ENCODE measurements around the gene ANKRD33. TPM values are rescaled to one million over a fixed set of nuclear protein-coding genes. Genes with fewer than 3 reads are reported as not detected.
"Not testable (repeated sequence)": the region's sequence is repeated elsewhere in the genome, so short reads cannot be mapped to it uniquely, and the experiment has no call there.

Gene ANKRD33
- total RNA-seq, 2 donors from 2014 or later, result not detected

DNA sequence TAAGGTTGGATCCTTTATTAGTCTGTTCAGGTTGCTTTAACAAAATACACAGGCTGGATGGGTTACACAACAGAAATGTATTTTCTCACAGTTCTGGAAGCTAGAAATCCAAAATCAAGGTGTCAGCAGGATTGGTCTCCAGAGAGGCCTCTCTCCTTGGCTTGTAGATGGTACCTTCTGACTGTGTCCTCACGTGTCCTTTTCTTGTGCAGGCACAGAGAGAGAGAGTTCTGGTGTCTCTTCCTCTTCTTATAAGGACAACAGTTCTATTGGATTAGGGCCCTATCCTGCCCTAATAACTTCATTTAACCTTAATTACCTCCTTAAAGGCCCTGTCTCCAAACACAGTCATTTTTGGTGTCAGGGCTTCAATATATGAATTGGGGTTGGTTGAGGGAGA lies 4.6 kb upstream of the ANKRD33 start:
- Mint-ChIP-seq H3K9me3 (no peaks in the 10 kb centered on the region), H3K27ac (no peak overlapping the region), H3K36me3 (ENCODE audit: low read depth) (no peaks in the 10 kb centered on the region), H3K4me1 (peaks cover 8% of the 10 kb centered on the region), H3K27me3 (peaks cover 2% of the 10 kb centered on the region), H3K4me3 (no peak overlapping the region)
- ATAC-seq (replicated peaks), result no peak

DNA sequence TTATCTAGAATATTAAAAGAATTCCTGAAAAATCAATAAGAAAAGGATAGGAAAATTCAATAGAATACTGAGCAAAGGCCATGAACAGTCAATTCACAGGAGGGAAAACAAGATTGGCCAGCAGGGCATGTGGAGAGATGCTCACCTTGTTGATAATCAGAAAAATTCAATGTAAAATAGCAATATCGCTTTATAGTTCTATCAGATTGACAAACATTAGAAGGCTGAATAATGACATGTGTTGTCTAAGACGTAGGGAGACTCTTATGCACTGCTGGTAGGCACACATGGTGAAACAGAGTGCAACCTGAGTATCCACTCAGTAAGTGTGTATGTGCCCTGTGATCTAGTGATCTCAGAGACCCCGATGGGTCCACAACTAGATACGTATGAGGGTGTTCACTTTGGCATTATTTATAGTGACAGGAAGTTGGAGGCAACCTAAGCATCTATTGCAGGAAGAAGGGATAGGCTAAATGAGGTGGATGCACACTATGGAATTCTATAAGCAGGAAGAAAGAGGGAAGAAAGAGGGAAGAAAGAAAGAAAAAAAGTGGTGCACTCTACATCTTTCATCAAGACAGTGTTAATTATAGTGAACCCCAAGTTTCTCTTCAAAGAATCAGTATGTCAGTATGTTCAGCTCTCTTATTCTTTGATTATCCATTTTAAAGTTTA lies 3.8 kb upstream of the ANKRD33 start:
- Mint-ChIP-seq H3K9me3 (no peaks in the 10 kb centered on the region), H3K27me3 (peaks cover 3% of the 10 kb centered on the region), H3K36me3 (ENCODE audit: low read depth) (no peaks in the 10 kb centered on the region), H3K4me3 (no peak overlapping the region), H3K4me1 (peaks cover 8% of the 10 kb centered on the region), H3K27ac (no peak overlapping the region)
- ATAC-seq (replicated peaks), result no peak

DNA sequence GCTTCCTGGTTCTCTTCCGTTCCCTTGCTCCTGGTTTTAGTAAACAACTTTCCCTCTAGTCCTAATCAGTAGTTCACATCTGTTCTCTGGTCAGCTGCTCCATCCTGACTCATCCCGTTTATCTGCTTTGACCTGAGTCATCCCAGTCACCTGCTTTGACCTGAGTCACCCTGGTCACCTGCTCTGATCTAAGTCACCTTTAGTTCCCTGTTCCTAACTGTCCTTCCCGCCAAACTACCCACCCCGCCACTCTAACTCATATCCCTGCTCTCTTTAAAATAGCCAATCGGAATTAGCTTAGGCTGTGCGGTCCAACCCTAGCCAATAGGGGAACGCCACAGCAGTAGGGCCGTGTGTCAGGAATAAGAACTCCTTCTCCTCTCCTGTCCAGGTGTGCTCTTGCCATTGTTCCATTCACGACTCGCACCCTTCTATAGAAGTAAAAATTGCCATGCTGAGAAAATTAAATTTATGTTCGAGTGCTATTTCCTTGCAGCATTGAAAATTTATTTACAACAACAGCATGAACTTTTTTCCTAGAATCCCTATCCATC lies 3.1 kb upstream of the ANKRD33 start:
- Mint-ChIP-seq H3K9me3 (no peaks in the 10 kb centered on the region), H3K27ac (no peak overlapping the region), H3K4me3 (no peak overlapping the region), H3K27me3 (peaks cover 3% of the 10 kb centered on the region), H3K4me1 (peaks cover 8% of the 10 kb centered on the region), H3K36me3 (ENCODE audit: low read depth) (no peaks in the 10 kb centered on the region)
- ATAC-seq (replicated peaks), result peak; percentile 63

DNA sequence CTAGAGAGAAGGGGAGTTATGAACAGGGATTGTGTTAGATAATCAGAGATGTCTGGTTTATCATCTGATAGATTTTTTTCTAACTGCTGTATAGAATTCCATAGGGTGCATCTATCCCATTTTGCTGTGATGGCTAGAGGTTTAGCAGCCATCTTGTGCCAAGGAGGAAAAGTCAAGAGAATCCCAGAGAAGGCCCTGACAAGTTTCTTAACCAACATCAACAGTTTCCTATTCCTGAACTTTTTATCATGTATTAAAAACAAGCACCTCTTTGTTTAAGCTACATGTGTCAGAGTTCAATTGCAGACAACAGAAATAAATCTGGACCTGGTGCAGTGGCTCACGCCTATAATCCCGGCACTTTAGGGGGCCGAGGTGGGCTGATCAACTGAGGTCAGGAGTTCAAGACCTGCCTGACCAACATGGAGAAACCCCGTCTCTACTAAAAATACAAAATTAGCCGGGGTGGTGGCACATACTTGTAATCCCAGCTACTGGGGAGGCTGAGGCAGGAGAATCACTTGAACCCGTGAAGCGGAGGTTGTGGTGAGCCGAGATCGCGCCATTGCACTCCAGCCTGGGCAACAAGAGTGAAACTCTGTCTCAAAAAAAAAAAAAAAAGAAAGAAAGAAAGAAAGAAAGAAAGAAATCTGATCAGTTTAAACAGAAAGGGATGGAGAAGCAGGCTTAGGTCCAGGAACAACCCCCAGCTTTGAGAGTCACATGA lies 2.4 kb upstream of the ANKRD33 start:
- H3K4me1 Mint-ChIP-seq; ATAC-seq (replicated peaks); H3K9me3 Mint-ChIP-seq; H3K27me3 Mint-ChIP-seq; H3K36me3 Mint-ChIP-seq (ENCODE audit: low read depth): not testable (repeated sequence)
- H3K4me3 Mint-ChIP-seq, result peak overlapping the region; percentile 62
- H3K27ac Mint-ChIP-seq, result peak overlapping the region; percentile 80

DNA sequence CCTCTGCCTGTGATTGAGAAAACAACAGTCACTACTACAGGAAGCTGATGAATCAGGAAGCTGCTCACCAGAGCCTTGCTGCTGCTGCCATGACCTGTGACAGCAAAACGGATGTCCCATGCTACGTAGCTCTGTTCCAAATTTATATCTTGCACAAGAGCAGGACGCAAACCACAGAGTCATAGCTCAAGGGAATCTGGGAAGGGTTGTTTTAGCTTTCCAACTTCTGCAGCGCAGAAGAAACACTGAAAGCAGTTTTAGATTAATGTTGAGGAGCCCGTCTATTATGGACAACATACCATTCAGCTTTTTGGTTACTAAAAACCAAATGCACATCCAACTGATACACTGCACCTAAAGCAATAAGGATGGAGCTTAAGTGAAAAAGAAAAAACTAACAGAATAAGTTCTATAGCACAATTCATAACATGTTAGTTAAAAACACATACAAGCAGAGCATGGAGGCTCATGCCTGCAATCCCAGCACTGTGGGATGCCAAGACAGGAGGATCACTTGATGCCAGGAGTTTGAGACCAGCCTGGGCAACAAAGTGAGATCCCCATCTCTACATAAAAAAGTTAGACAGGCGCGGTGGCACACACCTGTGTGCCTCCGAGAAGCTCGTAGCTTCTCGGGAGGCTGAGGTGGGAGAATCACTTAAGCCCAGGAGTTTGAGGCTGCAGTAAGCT lies 1.7 kb upstream of the ANKRD33 start:
- H3K4me3 Mint-ChIP-seq, result peak overlapping the region; percentile 62
- peak; percentile 96 for ATAC-seq (replicated peaks)
- H3K36me3 Mint-ChIP-seq (ENCODE audit: low read depth), result no peaks in the 10 kb centered on the region
- peak overlapping the region; percentile 80 for H3K27ac Mint-ChIP-seq
- H3K4me1 Mint-ChIP-seq, result peaks cover 8% of the 10 kb centered on the region
- no peaks in the 10 kb centered on the region for H3K9me3 Mint-ChIP-seq
- H3K27me3 Mint-ChIP-seq, result peaks cover 3% of the 10 kb centered on the region

DNA sequence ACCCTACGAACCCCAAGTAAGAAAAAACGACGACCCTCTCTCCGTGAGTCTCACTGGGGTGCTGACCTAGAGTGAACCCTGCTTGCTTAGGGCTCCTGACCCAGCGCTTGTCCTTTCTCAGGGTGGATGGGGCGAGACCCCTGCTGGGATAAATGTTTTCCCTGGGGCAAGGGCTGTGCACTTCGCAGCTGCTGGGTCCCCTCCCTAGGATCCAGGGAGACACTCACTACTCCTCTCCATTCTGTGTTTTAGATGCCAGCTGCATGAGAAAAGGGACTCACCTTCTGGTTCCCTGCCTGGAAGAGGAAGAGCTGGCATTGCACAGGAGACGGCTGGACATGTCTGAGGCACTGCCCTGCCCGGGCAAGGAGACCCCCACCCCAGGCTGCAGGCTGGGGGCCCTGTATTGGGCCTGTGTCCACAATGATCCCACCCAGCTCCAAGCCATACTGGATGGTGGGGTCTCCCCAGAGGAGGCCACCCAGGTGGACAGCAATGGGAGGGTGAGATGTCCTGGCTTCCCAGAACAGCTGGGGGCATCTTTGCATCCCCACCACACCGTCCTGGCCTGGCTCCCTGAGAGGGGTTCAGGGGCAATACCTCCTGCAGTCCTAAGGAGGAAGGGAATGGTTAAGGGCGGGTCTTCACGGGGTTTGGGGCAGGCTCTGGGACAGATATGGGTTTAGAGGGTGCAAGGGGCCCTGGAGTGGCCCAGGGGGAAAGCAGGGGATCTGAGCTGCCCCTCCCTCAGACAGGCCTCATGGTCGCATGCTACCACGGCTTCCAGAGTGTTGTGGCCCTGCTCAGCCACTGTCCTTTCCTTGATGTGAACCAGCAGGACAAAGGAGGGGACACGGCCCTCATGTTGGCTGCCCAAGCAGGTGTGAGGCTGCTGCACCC lies 663 bp downstream of the ANKRD33 start:
- H3K36me3 Mint-ChIP-seq (ENCODE audit: low read depth), result no peaks in the 10 kb centered on the region
- ATAC-seq (replicated peaks), result no peak
- peaks cover 8% of the 10 kb centered on the region for H3K4me1 Mint-ChIP-seq
- H3K27me3 Mint-ChIP-seq, result peaks cover 4% of the 10 kb centered on the region
- H3K9me3 Mint-ChIP-seq, result no peaks in the 10 kb centered on the region
- no peak overlapping the region for H3K27ac Mint-ChIP-seq
- H3K4me3 Mint-ChIP-seq, result no peak overlapping the region

DNA sequence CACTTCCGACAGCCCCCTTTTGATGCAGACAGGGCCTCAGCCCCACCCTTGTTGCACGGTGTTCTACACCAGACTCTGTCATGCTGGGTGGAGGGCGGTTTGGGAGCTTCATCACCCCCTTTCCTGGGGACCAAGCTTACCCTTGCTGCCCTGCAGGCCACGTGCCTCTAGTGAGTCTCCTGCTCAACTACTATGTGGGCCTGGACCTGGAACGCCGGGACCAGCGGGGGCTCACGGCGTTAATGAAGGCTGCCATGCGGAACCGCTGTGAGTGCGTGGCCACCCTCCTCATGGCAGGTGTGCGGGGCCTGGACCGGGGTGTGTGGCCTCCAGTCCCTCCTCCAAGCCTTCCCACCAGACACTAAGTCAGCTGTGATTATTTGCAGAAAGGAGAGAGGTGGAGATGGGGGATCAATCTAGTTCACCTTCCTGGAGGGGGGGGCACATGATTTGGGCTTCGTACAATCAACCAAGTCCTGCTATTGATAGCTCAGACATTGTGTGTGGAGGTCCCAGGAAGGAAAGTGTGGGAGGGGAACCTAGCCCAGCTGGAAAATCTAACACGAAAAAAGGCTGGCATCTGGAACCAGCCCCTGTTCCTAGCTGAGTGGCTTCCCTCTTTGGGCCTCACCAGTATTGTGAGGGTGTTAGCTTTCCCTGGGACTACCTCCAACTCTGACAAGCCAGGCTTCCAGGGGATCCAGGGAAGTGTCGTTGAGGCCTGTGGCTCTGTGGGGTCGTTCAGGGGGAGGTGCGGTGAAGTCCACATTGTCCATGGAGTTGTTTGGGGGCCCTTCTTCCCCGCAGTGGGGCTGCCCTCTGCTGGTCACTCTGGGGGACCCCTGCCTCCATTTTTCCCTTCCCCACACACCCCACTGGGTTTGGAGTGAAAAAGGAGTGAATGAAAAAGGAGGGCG lies 1.6 kb downstream of the ANKRD33 start:
- Mint-ChIP-seq H3K4me1 (peaks cover 8% of the 10 kb centered on the region), H3K4me3 (no peak overlapping the region), H3K27ac (no peak overlapping the region), H3K36me3 (ENCODE audit: low read depth) (no peaks in the 10 kb centered on the region), H3K9me3 (no peaks in the 10 kb centered on the region), H3K27me3 (peaks cover 6% of the 10 kb centered on the region)
- ATAC-seq (replicated peaks), result no peak

DNA sequence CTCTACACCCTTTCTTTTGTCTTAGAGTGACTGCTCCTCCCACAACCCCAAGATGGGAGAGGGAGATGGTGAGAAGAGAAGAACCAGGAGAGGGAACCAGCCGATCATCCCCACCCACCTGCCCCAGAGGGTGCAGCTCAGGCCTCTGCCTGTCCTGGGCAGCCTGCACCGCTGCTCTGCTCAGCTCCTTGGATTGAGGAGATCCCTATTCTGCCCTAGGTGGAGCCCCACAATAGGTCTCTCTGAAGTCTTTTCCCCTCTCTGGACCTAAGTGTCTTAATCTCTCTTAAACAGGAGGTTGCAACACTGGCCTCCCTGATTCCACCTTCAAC lies 2.2 kb downstream of the ANKRD33 start:
- no peak overlapping the region for H3K4me3 Mint-ChIP-seq
- no peak for ATAC-seq (replicated peaks)
- no peak overlapping the region for H3K27ac Mint-ChIP-seq
- no peaks in the 10 kb centered on the region for H3K36me3 Mint-ChIP-seq (ENCODE audit: low read depth)
- H3K27me3 Mint-ChIP-seq, result peaks cover 6% of the 10 kb centered on the region
- H3K4me1 Mint-ChIP-seq, result peaks cover 7% of the 10 kb centered on the region
- no peaks in the 10 kb centered on the region for H3K9me3 Mint-ChIP-seq

DNA sequence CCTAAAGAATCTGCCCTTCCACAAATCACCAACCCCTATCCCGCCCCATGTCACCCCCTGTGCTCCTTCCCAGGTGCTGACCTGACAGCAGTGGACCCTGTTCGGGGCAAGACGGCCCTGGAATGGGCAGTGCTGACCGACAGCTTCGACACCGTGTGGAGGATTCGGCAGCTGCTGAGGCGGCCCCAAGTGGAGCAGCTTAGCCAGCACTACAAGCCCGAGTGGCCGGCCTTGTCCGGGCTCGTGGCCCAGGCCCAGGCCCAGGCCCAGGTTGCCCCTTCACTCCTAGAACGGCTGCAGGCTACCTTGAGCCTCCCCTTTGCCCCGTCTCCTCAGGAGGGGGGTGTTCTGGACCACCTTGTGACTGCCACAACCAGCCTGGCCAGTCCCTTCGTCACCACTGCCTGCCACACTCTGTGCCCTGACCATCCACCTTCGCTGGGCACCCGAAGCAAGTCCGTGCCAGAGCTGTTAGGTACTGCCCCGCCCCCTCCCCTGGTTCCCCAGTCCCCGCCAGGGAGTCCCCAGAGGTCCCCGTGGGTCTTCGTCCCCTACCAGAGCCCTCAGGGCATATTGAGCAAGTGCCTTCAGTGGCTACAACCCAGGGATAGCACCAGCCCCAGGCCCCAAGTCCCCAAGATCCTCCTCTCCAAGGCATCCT lies 2.7 kb downstream of the ANKRD33 start:
- Mint-ChIP-seq H3K27ac (no peak overlapping the region), H3K9me3 (no peaks in the 10 kb centered on the region)
- ATAC-seq (replicated peaks), result no peak

DNA sequence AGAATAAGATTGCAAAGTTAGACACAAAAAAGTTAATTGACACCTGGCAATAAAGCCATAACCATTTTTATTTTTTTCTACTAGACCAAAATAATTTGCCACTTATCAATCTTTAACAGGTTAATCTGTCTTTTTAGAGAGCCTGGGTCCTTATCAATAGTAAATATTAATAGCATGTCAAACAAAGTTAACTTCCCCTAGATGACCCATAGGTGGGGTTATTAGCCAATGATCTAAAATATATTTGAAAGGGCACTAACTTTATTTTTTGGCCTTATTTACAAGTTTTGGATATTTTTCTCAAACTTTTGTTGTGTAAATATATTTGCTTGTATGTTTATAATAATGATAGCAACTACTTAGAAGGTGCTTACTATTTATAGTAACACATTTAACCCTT lies 3.9 kb downstream of the ANKRD33 start:
- no peak overlapping the region for H3K27ac Mint-ChIP-seq
- no peak overlapping the region for H3K4me3 Mint-ChIP-seq
- H3K36me3 Mint-ChIP-seq (ENCODE audit: low read depth), result no peaks in the 10 kb centered on the region
- peaks cover 13% of the 10 kb centered on the region for H3K27me3 Mint-ChIP-seq
- H3K4me1 Mint-ChIP-seq, result no peaks in the 10 kb centered on the region
- no peak for ATAC-seq (replicated peaks)
- H3K9me3 Mint-ChIP-seq, result no peaks in the 10 kb centered on the region

More for the DNA sequence above, 2.7 kb downstream of the ANKRD33 start:
- peaks cover 6% of the 10 kb centered on the region for H3K27me3 Mint-ChIP-seq
- H3K4me1 Mint-ChIP-seq, result peaks cover 5% of the 10 kb centered on the region
- H3K36me3 Mint-ChIP-seq (ENCODE audit: low read depth), result no peaks in the 10 kb centered on the region
- no peak overlapping the region for H3K4me3 Mint-ChIP-seq

DNA sequence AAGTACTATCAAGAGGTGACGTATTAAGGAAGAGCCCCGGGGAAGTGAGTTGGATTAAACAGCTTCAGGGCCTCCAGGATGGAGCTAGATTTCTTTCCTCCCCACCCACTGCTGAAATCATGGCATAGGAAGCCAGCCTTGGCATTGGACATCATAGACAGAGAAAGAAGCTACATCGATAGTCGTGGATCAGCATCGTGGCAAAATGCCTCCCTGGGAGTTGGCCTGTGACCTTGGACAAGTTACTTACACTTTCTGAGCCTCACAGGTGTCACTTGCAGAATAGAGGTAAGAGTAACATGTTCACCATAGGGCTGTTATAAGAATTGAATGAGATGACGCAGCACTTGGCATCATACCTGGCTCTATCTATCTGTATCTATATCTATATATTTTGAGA lies 5.9 kb downstream of the ANKRD33 start:
- H3K27ac Mint-ChIP-seq, result no peak overlapping the region
- H3K36me3 Mint-ChIP-seq (ENCODE audit: low read depth), result no peaks in the 10 kb centered on the region
- H3K4me1 Mint-ChIP-seq, result no peaks in the 10 kb centered on the region
- no peak for ATAC-seq (replicated peaks)
- peaks cover 16% of the 10 kb centered on the region for H3K27me3 Mint-ChIP-seq
- H3K9me3 Mint-ChIP-seq, result no peaks in the 10 kb centered on the region
- H3K4me3 Mint-ChIP-seq, result no peak overlapping the region

DNA sequence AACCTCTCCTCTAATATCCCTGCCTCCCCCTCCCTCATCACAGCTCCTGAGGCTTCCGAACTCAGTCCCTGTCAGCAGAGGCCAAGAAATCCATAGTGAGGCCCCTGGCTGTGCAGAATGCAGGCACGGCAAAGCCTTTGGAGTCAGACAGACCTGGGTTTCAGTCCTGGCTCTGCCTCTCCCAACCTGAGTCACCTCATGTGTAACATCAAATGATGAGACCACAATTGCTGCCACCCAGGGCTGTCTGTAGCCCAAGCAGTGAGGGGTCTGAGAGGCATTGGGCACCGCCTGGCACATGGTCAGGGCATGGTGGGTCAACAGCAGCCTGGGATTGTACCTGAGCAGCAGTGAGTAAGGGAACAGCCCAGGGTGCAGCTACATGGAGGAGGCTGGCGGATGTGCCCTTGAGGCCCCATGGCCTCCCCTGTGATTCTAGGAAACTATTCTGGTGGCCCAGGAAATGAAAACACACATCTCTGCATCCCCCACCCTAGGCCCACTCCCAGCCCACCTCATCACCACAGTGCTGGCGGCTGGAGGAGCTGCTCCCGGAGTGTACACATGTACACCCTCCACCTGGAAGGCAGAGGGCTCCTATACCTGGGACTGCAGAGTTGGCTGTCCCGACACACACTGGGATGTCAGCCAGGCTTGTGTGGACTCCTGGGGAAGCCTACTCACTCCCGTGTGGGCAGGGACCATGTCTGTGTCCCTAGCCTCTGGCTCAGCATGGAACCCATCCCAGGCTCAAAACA lies 7.7 kb downstream of the ANKRD33 start:
- Mint-ChIP-seq H3K27me3 (peaks cover 16% of the 10 kb centered on the region), H3K9me3 (no peaks in the 10 kb centered on the region), H3K4me1 (no peaks in the 10 kb centered on the region), H3K36me3 (ENCODE audit: low read depth) (no peaks in the 10 kb centered on the region), H3K4me3 (no peak overlapping the region), H3K27ac (no peak overlapping the region)
- no peak for ATAC-seq (replicated peaks)
